GM12891 (cell line): ENCODE measurements around the gene DNMT3B.

Experiments
- DNase-seq: peaks from one replicate; pipeline ENCODE4 v3.0.0; 2011; ENCODE audit warnings: low spot score; ENCODE audit not compliant: insufficient read length
- FAIRE-seq: peaks from 2 replicates; lab custom pipeline; 2011; peaks lifted over from hg19 to GRCh38; lab: Jason Lieb, UNC
- PAX5 ChIP-seq: IDR thresholded peaks from 2 replicates; pipeline ENCODE4 v1.6.1; 2011; ENCODE audit warnings: low read length, moderate library complexity, mild to moderate bottlenecking; ENCODE audit not compliant: insufficient read depth, severe bottlenecking
- POLR2A ChIP-seq: IDR thresholded peaks from 2 replicates; pipeline ENCODE4 v1.6.1; 2011; ENCODE audit warnings: low read depth, low read length, control low read depth
- POLR2AphosphoS5 ChIP-seq: IDR thresholded peaks from 2 replicates; pipeline ENCODE4 v1.6.1; 2011; ENCODE audit warnings: low read depth, low read length, control low read depth
- POU2F2 ChIP-seq: IDR thresholded peaks from 2 replicates; pipeline ENCODE4 v1.6.1; 2011; ENCODE audit warnings: low read depth, mild to moderate bottlenecking, control low read depth, low read length, moderate library complexity
- SPI1 ChIP-seq: IDR thresholded peaks from 2 replicates; pipeline ENCODE4 v1.6.1; 2011; ENCODE audit warnings: low read depth, low read length, control low read depth
- TAF1 ChIP-seq: IDR thresholded peaks from 2 replicates; pipeline ENCODE4 v1.6.1; 2011; ENCODE audit warnings: low read depth, low read length, control low read depth

Gene DNMT3B

GRCh38 chr20:32819992-32820697 is 58.0 kb downstream of the DNMT3B start:
- TF ChIP-seq PAX5 (no peak), TAF1 (0 out of 2 replicates have a peak, but pooled peaks have one; percentile 13), POLR2AphosphoS5 (no peak), POLR2A (peak; percentile 82), POU2F2 (0 out of 2 replicates have a peak, but pooled peaks have one; percentile 22)
- peak; percentile 57 for FAIRE-seq
- DNase-seq: peak; percentile 75

- FAIRE-seq: no peak
- no peak for TF ChIP-seq POU2F2
- TF ChIP-seq TAF1: no peak
- TF ChIP-seq POLR2AphosphoS5: no peak
- no peak for TF ChIP-seq SPI1
- no peak for TF ChIP-seq POLR2A
- TF ChIP-seq PAX5: no peak
Observed at GRCh38 chr20:32820698-32821377, 58.7 kb downstream of the DNMT3B start.

GRCh38 chr20:32822225-32822624 is 60.0 kb downstream of the DNMT3B start:
- no peak for FAIRE-seq

More at GRCh38 chr20:32820698-32821377, 58.7 kb downstream of the DNMT3B start:
- no peak for DNase-seq

GRCh38 chr20:32823078-32823477 is 60.9 kb downstream of the DNMT3B start:
- no peak for FAIRE-seq
- TF ChIP-seq POU2F2 (no peak), PAX5 (no peak), POLR2A (no peak), TAF1 (no peak)
- DNase-seq: no peak

More at GRCh38 chr20:32822225-32822624, 60.0 kb downstream of the DNMT3B start:
- DNase-seq: no peak
- no peak for TF ChIP-seq POLR2AphosphoS5
- no peak for TF ChIP-seq TAF1
- no peak for TF ChIP-seq PAX5
- TF ChIP-seq SPI1: no peak
- no peak for TF ChIP-seq POLR2A
- no peak for TF ChIP-seq POU2F2

- TF ChIP-seq TAF1 (no peak), POLR2A (no peak), POLR2AphosphoS5 (no peak), PAX5 (no peak), SPI1 (no peak), POU2F2 (no peak)
- FAIRE-seq: no peak
- DNase-seq: no peak
Observed at GRCh38 chr20:32823737-32824588, 61.8 kb downstream of the DNMT3B start.

- FAIRE-seq (no peak), DNase-seq (no peak)
- TF ChIP-seq POLR2A (no peak), SPI1 (no peak), POLR2AphosphoS5 (no peak), TAF1 (no peak), POU2F2 (no peak), PAX5 (no peak)
Observed at GRCh38 chr20:32828029-32828680, 66.0 kb downstream of the DNMT3B start.

GRCh38 chr20:32829311-32830005 is 67.3 kb downstream of the DNMT3B start:
- TF ChIP-seq POLR2A: no peak
- TF ChIP-seq TAF1: no peak
- TF ChIP-seq SPI1: no peak
- no peak for TF ChIP-seq POU2F2
- TF ChIP-seq PAX5: no peak
- no peak for TF ChIP-seq POLR2AphosphoS5
- FAIRE-seq (no peak), DNase-seq (no peak)

- DNase-seq (no peak), FAIRE-seq (no peak)
- no peak for TF ChIP-seq POLR2A
- TF ChIP-seq TAF1: no peak
- no peak for TF ChIP-seq PAX5
- no peak for TF ChIP-seq SPI1
- no peak for TF ChIP-seq POU2F2
- no peak for TF ChIP-seq POLR2AphosphoS5
Observed at GRCh38 chr20:32830437-32830836, 68.3 kb downstream of the DNMT3B start.
